HUES6 (cell line): ENCODE results near the gene SYT15B.
"Not testable (repeated sequence)": the region's sequence is repeated elsewhere in the genome, so short reads cannot be mapped to it uniquely, and the experiment has no call there.

Experiments used
- H3K27ac ChIP-seq: 2 replicates; pipeline ENCODE4 v1.7.0; 2013; ENCODE audit warnings: low read depth, mild to moderate bottlenecking, low read length, inconsistent platforms
- H3K27me3 ChIP-seq: 2 replicates; pipeline ENCODE4 v1.6.1; 2013; ENCODE audit warnings: low read length; ENCODE audit not compliant: control insufficient read depth, insufficient read depth
- H3K36me3 ChIP-seq: 2 replicates; pipeline ENCODE4 v1.6.1; 2013; ENCODE audit warnings: low read length; ENCODE audit not compliant: control insufficient read depth, insufficient read depth
- H3K4me1 ChIP-seq: 2 replicates; pipeline ENCODE4 v1.6.1; 2013; ENCODE audit warnings: low read length; ENCODE audit not compliant: control insufficient read depth, insufficient read depth
- H3K4me3 ChIP-seq: 2 replicates; pipeline ENCODE4 v1.5.1; 2013; ENCODE audit warnings: low read depth, low read length
- H3K9ac ChIP-seq: one replicate; pipeline ENCODE4 v1.6.1; 2013; ENCODE audit warnings: mild to moderate bottlenecking, low read length
- H3K9me3 ChIP-seq: 2 replicates; pipeline ENCODE4 v1.6.1; 2013; ENCODE audit warnings: low read depth, low read length; ENCODE audit not compliant: control insufficient read depth, insufficient read depth

The SYT15B gene

GRCh38 chr10:47724119-47724518 lies 39.3 kb downstream of the SYT15B start:
- H3K27ac ChIP-seq, H3K9me3 ChIP-seq, H3K27me3 ChIP-seq, H3K36me3 ChIP-seq, H3K9ac ChIP-seq, H3K4me1 ChIP-seq, H3K4me3 ChIP-seq: not testable (repeated sequence)

DNA sequence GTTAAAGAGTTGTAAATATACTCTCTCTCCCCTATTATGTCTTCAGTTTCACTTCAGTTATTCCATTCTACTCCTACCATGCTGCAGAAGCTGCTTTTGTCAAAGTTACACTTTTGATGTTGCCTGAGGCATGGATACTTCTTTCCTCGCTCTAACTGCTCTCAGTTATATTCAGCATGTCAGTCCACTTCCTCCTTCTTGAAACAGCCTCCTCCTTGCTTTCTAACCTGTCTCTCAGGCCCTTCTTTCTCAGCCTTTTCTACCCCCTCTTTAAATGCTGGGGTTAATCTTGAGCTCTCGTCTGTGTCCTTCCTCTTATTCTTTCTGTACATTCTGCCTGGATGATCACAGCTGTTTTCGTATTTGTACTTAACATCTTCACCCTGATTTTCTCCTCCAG lies 40.0 kb downstream of the SYT15B start:
- not testable (repeated sequence) for H3K4me1 ChIP-seq, H3K27me3 ChIP-seq

GRCh38 chr10:47717011-47717769 lies 46.2 kb downstream of the SYT15B start:
- not testable (repeated sequence) for H3K4me1 ChIP-seq, H3K27ac ChIP-seq, H3K27me3 ChIP-seq, H3K4me3 ChIP-seq, H3K9ac ChIP-seq, H3K9me3 ChIP-seq, H3K36me3 ChIP-seq

More for the DNA sequence above, 40.0 kb downstream of the SYT15B start:
- not testable (repeated sequence) for H3K9ac ChIP-seq, H3K9me3 ChIP-seq, H3K4me3 ChIP-seq, H3K27ac ChIP-seq, H3K36me3 ChIP-seq
